ENCODE results near the gene BLM.

Gene BLM

GRCh38 chr15:90708516-90708915, 8.6 kb upstream of the BLM start:
- TF ChIP-seq REST (IDR thresholded peaks at IDR 0.05; ENCODE audit: insufficient read depth in 1 of 2, low read depth in 2 of 2, low read length in 2 of 2) (no peak), TAF1 (IDR thresholded peaks at IDR 0.05; ENCODE audit: borderline replicate concordance, insufficient read depth, low read length) (no peak), POLR2AphosphoS5 (IDR thresholded peaks at IDR 0.05; ENCODE audit: low read depth, low read length) (no peak), SIN3A (IDR thresholded peaks at IDR 0.05; ENCODE audit: borderline replicate concordance, insufficient read depth, low read length) (no peak), FOXP2 (optimal IDR thresholded peaks at IDR 0.05; ENCODE audit: borderline replicate concordance, extremely low read depth, extremely low read length, insufficient read depth) (no peak)

GRCh38 chr15:90709278-90709677, 7.9 kb upstream of the BLM start:
- no peak for TF ChIP-seq FOXP2 (optimal IDR thresholded peaks at IDR 0.05; ENCODE audit: borderline replicate concordance, extremely low read depth, extremely low read length, insufficient read depth)
- no peak for TF ChIP-seq REST (IDR thresholded peaks at IDR 0.05; ENCODE audit: insufficient read depth in 1 of 2, low read depth in 2 of 2, low read length in 2 of 2)
- no peak for TF ChIP-seq SIN3A (IDR thresholded peaks at IDR 0.05; ENCODE audit: borderline replicate concordance, insufficient read depth, low read length)
- no peak for TF ChIP-seq TAF1 (IDR thresholded peaks at IDR 0.05; ENCODE audit: borderline replicate concordance, insufficient read depth, low read length)
- TF ChIP-seq POLR2AphosphoS5 (IDR thresholded peaks at IDR 0.05; ENCODE audit: low read depth, low read length), result no peak

DNA sequence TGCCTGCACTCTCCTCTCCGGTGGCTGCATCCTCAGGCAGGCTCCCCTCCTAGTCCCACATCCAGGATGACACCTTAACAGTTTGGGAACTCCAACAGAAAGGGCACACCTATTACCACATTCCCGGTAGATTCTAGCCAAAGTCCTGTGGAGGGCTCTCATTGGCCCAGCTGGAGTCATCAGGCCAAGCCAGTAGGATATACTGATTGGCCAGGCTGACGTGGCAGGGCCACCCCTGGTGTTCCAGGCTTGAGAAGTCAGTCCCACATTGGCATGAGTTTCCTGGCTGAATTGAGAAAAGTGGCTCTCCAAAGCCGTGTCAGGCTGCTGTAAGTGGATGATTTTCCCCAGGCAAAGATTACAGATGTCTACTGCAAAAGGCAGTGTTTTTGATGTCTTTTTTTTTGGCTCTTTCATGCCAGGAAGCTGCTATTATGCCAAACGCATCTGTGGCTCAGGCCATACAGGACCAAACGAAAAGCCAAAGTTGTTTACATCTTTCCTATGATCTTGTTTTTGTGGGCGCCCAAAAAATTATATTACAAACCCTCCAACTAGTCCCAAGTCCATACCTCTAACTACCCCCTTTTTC, 6.6 kb upstream of the BLM start:
- TF ChIP-seq FOXP2 (optimal IDR thresholded peaks at IDR 0.05; ENCODE audit: borderline replicate concordance, extremely low read depth, extremely low read length, insufficient read depth) (no peak), SIN3A (IDR thresholded peaks at IDR 0.05; ENCODE audit: borderline replicate concordance, insufficient read depth, low read length) (no peak), REST (IDR thresholded peaks at IDR 0.05; ENCODE audit: insufficient read depth in 1 of 2, low read depth in 2 of 2, low read length in 2 of 2) (no peak), POLR2AphosphoS5 (IDR thresholded peaks at IDR 0.05; ENCODE audit: low read depth, low read length) (no peak), TAF1 (IDR thresholded peaks at IDR 0.05; ENCODE audit: borderline replicate concordance, insufficient read depth, low read length) (no peak)

DNA sequence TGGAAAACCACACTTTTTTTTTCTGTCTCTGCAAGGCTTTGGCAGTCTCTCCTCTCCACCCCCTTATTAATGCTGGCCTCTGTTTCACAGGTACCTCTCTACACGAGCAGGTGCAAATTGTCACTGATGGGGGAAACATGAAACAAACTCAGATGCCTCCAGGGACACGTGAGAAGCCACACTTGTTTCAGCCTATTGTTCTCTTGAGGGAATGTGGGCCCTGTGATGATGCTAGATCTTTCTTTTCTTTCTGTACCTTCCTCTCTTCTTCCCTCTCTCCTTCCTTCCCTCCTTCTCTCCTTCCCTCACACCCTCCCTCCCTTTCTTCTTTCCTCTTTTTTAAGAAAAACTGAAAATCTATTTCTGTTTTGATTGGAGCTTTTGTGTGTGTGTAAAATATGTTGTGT, 5.7 kb upstream of the BLM start:
- TF ChIP-seq POLR2AphosphoS5 (IDR thresholded peaks at IDR 0.05; ENCODE audit: low read depth, low read length), result no peak
- TF ChIP-seq REST (IDR thresholded peaks at IDR 0.05; ENCODE audit: insufficient read depth in 1 of 2, low read depth in 2 of 2, low read length in 2 of 2), result no peak
- no peak for TF ChIP-seq SIN3A (IDR thresholded peaks at IDR 0.05; ENCODE audit: borderline replicate concordance, insufficient read depth, low read length)
- no peak for TF ChIP-seq FOXP2 (optimal IDR thresholded peaks at IDR 0.05; ENCODE audit: borderline replicate concordance, extremely low read depth, extremely low read length, insufficient read depth)
- no peak for TF ChIP-seq TAF1 (IDR thresholded peaks at IDR 0.05; ENCODE audit: borderline replicate concordance, insufficient read depth, low read length)
